HCT116 (cell line): ENCODE measurements around the gene TMEM179. TPM values are rescaled to one million over a fixed set of nuclear protein-coding genes. Genes with fewer than 3 reads are reported as not detected.

Experiments
- ATAC-seq: fragments of 200-7000 bp; cut with Tn5 transposase; 2 replicates; pipeline ENCODE4 v1.9.1; 2020; ENCODE audit warnings: mild to moderate bottlenecking, moderate library complexity
- BruUV-seq: library from RNA; stranded (reverse); fragments of 400-500 nt; replicated peaks from 2 replicates; lab custom pipeline; 2021; lab: Mats Ljungman, UMichigan
- CTCF ChIA-PET: fragments of 300-600 bp; sonication (Branson Sonifier 250); formaldehyde crosslinking; loops from one replicate; lab custom pipeline; 2021; ENCODE audit warnings: antibody characterized with exemption; lab: Charles Lee
- POLR2A ChIA-PET: fragments of 300-600, 350-600 bp; sonication (Branson Sonifier 250); formaldehyde crosslinking; loops from one replicate; lab custom pipeline; 2021; ENCODE audit warnings: antibody characterized with exemption; lab: Charles Lee
- RAD21 ChIA-PET, 2 experiments: fragments of 300-600 bp; sonication (Branson Sonifier 250); formaldehyde crosslinking; loops; one replicate each; lab custom pipeline; 2023; ENCODE audit warnings: low total read pairs in 2 of 2; ENCODE audit not compliant: uncharacterized antibody in 2 of 2, unreplicated experiment in 2 of 2, low non-redundant PET in 1 of 2; lab: Charles Lee
- DNase-seq: peaks from one replicate; pipeline ENCODE4 v3.0.0-alpha.2; 2010; ENCODE audit warnings: low read depth, low spot score
- H2AFZ ChIP-seq: fragments of 200-600 bp; shearing (Covaris generic), sonication (generic); 2 replicates; pipeline ENCODE4 v1.6.1; 2017; ENCODE audit warnings: low read depth, mixed run types, mixed read lengths, antibody characterized with exemption, low read length; ENCODE audit not compliant: poor library complexity, severe bottlenecking
- H3K27ac ChIP-seq: 2 replicates; pipeline ENCODE4 v1.5.1; 2012; ENCODE audit warnings: low read depth, low read length
- H3K27me3 ChIP-seq: fragments of 200-600 bp; sonication (generic); 2 replicates; pipeline ENCODE4 v1.6.1; 2016; ENCODE audit warnings: mixed run types, low read length, mixed read lengths; ENCODE audit not compliant: insufficient read depth
- H3K36me3 ChIP-seq, 2 experiments: fragments of 200-500 bp in 1 of 2; fragments of 200-600 bp in 1 of 2; sonication (Bioruptor generic) in 1 of 2; sonication (generic) in 1 of 2; 2 replicates each; pipeline versions ENCODE4 v1.5.1 to v1.6.1; 2014 to 2016; ENCODE audit warnings: low read length in 2 of 2, inconsistent platforms in 1 of 2, mixed read lengths in 1 of 2, mixed run types in 1 of 2; ENCODE audit not compliant: insufficient read depth in 2 of 2, control insufficient read depth in 1 of 2
- H3K4me1 ChIP-seq, 2 experiments: fragments of 200-600 bp in 1 of 2; sonication (generic) in 1 of 2; 2 replicates each; pipeline versions ENCODE4 v1.5.1 to v1.6.1; 2012 to 2017; ENCODE audit warnings: low read length in 2 of 2, inconsistent platforms in 1 of 2, mild to moderate bottlenecking in 1 of 2, mixed read lengths in 1 of 2, mixed run types in 1 of 2, moderate library complexity in 1 of 2; ENCODE audit not compliant: insufficient read depth in 2 of 2, control insufficient read depth in 1 of 2
- H3K4me2 ChIP-seq: fragments of 200-600 bp; sonication (generic); 2 replicates; pipeline ENCODE4 v1.6.1; 2017; ENCODE audit warnings: mixed run types, low read length, mixed read lengths
- H3K4me3 ChIP-seq, 2 experiments: fragments of 200-600 bp in 1 of 2; sonication (generic) in 1 of 2; replicated peaks in 1 of 2; 2 replicates each; pipeline ENCODE4 v1.5.1; 2011 to 2016; ENCODE audit warnings: low read length in 2 of 2, control low read depth in 1 of 2, low read depth in 1 of 2, mild to moderate bottlenecking in 1 of 2, mixed read lengths in 1 of 2, mixed run types in 1 of 2
- H3K79me2 ChIP-seq: fragments of 200-600 bp; sonication (generic); 2 replicates; pipeline ENCODE4 v1.6.1; 2017; ENCODE audit warnings: mild to moderate bottlenecking, mixed run types, low read length, moderate library complexity, mixed read lengths; ENCODE audit not compliant: insufficient read depth
- H3K9ac ChIP-seq: fragments of 200-600 bp; sonication (generic); 2 replicates; pipeline ENCODE4 v1.6.1; 2016; ENCODE audit warnings: low read length, mixed read lengths
- H3K9me2 ChIP-seq: fragments of 200-600 bp; sonication (generic), shearing (Covaris generic); 2 replicates; pipeline ENCODE4 v1.6.1; 2017; ENCODE audit warnings: mixed run types, mild to moderate bottlenecking, moderate library complexity; ENCODE audit not compliant: insufficient read depth
- H3K9me3 ChIP-seq, 2 experiments: fragments of 200-500 bp in 1 of 2; fragments of 200-600 bp in 1 of 2; sonication (Bioruptor generic) in 1 of 2; sonication (generic) in 1 of 2; 2 replicates each; pipeline ENCODE4 v1.6.1; 2014 to 2017; ENCODE audit warnings: low read length in 2 of 2, mixed read lengths in 2 of 2, inconsistent platforms in 1 of 2, low read depth in 1 of 2, mild to moderate bottlenecking in 1 of 2, mixed run types in 1 of 2, moderate library complexity in 1 of 2; ENCODE audit not compliant: control insufficient read depth in 1 of 2, insufficient read depth in 1 of 2
- H4K20me1 ChIP-seq: fragments of 200-600 bp; sonication (generic), shearing (Covaris generic); 2 replicates; pipeline ENCODE4 v1.6.1; 2017; ENCODE audit warnings: mixed run types, mild to moderate bottlenecking, moderate library complexity; ENCODE audit not compliant: insufficient read depth
- ATF3 ChIP-seq: IDR thresholded peaks from 2 replicates; pipeline ENCODE4 v1.6.1; 2012
- CTCF ChIP-seq, 3 experiments: fragments of 200-600 bp in 1 of 3; sonication (generic) in 1 of 3; IDR thresholded peaks in 2 of 3; conservative IDR thresholded peaks in 1 of 3; 2 replicates each; pipeline ENCODE4 v1.5.1; 2012 to 2017; ENCODE audit warnings: low read depth in 2 of 3, low read length in 2 of 3, antibody characterized with exemption in 1 of 3, borderline replicate concordance in 1 of 3, control low read depth in 1 of 3, mild to moderate bottlenecking in 1 of 3, mixed read lengths in 1 of 3, mixed run types in 1 of 3, moderate library complexity in 1 of 3; ENCODE audit not compliant: insufficient read depth in 1 of 3
- ELF1 ChIP-seq: IDR thresholded peaks from 2 replicates; pipeline ENCODE4 v1.6.1; 2012; ENCODE audit warnings: low read depth, borderline replicate concordance
- FOSL1 ChIP-seq: IDR thresholded peaks from 2 replicates; pipeline ENCODE4 v1.6.1; 2012; ENCODE audit warnings: low read depth
- JUND ChIP-seq: IDR thresholded peaks from 2 replicates; pipeline ENCODE4 v1.6.1; 2012
- MAX ChIP-seq: IDR thresholded peaks from 2 replicates; pipeline ENCODE4 v1.6.1; 2012
- POLR2A ChIP-seq: IDR thresholded peaks from 2 replicates; pipeline ENCODE4 v1.7.0; 2011; ENCODE audit warnings: borderline replicate concordance; ENCODE audit not compliant: insufficient read depth, insufficient read length; ENCODE audit errors: extremely low read depth
- POLR2AphosphoS5 ChIP-seq: IDR thresholded peaks from 2 replicates; pipeline ENCODE4 v1.6.1; 2011; ENCODE audit warnings: mild to moderate bottlenecking, low read depth, low read length, moderate library complexity
- intact Hi-C: fragments of 100-400 bp; cut with micrococcal nuclease; formaldehyde crosslinking; loops from 2 replicates; pipeline ENCODE4 v1.10.0; 2022
- total RNA-seq: library from RNA; stranded (reverse); gene quantifications from one replicate; pipeline ENCODE4 v1.2.1, GENCODE V29; 2021; ENCODE audit not compliant: unreplicated experiment

Gene TMEM179
- total RNA-seq, 1 experiment from 2014 or later: not detected

- no TSS peak for BruUV-seq
- Histone ChIP-seq H3K27ac (no peak overlapping the region), H3K36me3 (no peaks in the 10 kb centered on the region), H3K9me2 (no peaks in the 10 kb centered on the region), H3K27me3 (peaks cover 5% of the 10 kb centered on the region; the same call in 1 of the 2 replicates), H3K9me3 (no peaks in the 10 kb centered on the region)
- RAD21 ChIA-PET: no interaction called here
- no peak for ATAC-seq
- CTCF ChIA-PET: interaction anchor here (1.5 kb wide), 1 partner anchor 72 kb away, joined by 4 read pairs; no protein-coding TSS in a partner anchor
- no peak for TF ChIP-seq JUND
- TF ChIP-seq ELF1: no peak
- TF ChIP-seq MAX: no peak
- no peak for TF ChIP-seq CTCF (IDR thresholded peaks at IDR 0.05 in 2 of 3, conservative IDR thresholded peaks at IDR 0.05 in 1 of 3; ENCODE audit: borderline replicate concordance in 1 of 3, insufficient read depth in 1 of 3, low read depth in 2 of 3, low read length in 2 of 3)
- no peak for TF ChIP-seq FOSL1
- no peak for TF ChIP-seq ATF3
- no peak for TF ChIP-seq POLR2A
- TF ChIP-seq POLR2AphosphoS5: no peak
- TF ChIP-seq, all 23 proteins: peak for 0
- Histone ChIP-seq H4K20me1 (no peaks in the 10 kb centered on the region), H3K9ac (no peak overlapping the region), H3K4me1 (peaks cover 4 to 6% of the 10 kb centered on the region in 2 experiments), H3K79me2 (no peaks in the 10 kb centered on the region), H2AFZ (no peak overlapping the region), H3K4me2 (no peak overlapping the region), H3K4me3 (no peak overlapping the region)
- intact Hi-C loops: no loop called here
- POLR2A ChIA-PET: no interaction called here
- no peak for DNase-seq
Measured at GRCh38 chr14:104636131-104636530, 31.6 kb upstream of the TMEM179 start.
